GM19035 (cell line): ENCODE results near the gene TMED7.
"Not testable (repeated sequence)": the region's sequence is repeated elsewhere in the genome, so short reads cannot be mapped to it uniquely, and the experiment has no call there.

ENCODE experiments used
- ATAC-seq: cut with Tn5 transposase; IDR thresholded peaks from one replicate; pipeline ENCODE4 v1.9.1; 2021; ENCODE audit not compliant: unreplicated experiment

Gene TMED7

DNA sequence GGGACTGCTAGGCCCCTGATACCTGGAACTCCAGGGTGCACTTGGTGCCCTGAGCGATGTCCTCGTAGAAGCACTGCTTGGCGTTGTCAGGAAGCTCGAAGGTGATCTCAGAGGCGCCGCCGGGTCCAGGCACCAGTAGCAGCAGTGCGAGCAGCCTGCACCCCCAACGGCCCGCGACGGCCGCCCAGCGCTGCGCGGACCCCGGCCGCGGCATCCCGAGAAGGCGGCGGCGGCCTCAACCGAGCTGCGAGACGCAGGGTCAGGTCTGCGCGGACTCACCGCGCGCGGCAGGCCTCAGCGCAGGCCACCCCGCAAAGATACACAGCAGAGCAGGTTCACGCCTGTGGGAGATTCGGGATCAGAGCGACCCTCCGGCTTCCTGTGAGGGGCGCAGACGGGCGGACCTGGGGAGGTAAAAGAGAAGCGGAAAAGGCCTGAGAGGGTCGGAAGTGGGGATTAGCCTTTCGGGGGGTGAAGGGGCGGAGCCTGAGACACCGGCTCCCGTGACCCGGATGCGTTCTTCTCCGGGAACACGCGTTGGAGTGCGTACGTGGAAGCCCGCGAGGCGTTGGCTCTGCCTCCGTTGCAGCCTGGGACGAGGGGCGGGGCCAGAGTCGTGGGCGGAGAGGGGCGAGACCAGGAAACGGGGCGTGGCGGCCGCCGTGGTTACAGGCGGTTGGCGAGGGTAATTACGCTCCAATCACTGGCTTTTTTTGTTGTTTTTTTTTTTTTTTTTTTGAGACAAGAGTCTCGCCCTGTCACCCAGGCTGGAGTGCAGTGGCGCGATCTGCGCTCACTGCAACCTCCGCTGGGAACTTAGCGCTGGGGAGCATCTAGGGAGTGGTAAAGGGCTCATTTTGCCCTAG lies at the start of gene TMED7:
TMED7 (minus strand) TSS at position 458 of the 866 bp plus-strand sequence; CDS start at position 214, 244 bp downstream.
- peak; percentile 89 for ATAC-seq

DNA sequence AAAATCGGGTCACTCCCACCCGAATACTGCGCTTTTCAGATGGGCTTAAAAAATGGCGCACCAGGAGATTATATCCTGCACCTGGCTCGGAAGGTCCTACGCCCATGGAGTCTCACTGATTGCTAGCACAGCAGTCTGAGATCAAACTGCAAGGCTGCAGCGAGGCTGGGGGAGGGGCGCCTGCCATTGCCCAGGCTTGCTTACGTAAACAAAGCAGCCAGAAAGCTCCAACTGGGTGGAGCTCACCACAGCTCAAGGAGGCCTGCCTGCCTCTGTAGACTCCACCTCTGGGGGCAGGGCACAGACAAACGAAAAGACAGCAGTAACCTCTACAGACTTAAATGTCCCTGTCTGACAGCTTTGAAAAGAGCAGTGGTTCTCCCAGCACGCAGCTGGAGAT lies 48.9 kb upstream of the TMED7 start:
- ATAC-seq: not testable (repeated sequence)

DNA sequence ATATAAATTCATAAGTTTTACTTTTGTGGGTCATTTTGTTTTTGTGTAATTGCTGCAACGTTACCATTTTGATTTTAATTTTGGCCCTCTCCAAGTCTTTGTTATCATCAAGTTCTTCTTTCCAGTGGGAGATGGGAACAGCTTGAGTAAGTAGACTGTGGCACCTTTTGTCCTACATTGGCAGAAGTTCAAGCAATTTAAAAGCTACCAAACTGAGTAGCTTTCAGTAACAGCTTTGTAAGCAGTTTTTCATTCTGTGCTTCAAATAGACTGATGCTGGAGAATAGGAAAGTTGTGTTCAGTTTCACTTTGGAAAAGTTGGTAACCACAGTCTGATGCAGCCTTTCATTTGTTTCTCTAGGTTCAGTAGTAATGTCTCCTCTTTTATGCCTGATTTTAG lies 47.8 kb upstream of the TMED7 start:
- ATAC-seq: no peak

DNA sequence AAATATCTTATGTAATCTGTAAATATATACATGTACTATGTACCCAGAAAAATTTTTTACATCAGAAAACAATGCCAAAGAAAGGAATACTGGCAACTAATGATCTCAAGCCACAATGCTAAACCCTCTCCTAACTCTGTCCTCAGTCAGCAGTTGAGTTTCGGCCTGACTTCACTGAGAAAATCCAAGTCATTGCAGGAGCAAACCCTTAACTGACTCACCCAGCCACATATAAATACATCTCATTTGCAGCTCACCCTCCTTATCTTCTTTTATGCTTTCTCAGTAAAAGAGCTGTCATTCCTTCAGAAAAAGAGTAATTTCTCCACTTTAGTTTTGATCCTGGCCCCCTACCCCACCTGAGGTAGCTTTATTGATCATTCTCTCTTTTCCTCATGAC lies 46.1 kb upstream of the TMED7 start:
- no peak for ATAC-seq

DNA sequence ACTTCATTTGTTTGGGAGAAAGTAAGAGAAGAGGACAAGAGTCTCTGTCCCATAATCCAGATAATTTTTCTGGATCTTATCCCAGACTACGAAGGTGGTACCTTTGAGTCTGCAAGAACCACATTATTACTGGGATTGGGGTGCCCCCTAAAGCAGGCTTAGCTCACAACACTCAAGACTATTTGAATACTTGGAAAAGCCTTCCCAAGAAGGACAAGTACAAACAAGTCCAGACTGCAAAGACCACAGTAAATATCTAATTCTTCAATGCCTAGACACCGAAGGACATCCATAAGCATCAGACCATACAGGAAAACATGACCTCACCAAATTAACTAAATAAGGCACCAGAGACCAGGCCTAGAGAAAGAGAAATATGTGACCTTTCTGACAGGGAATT lies 40.2 kb upstream of the TMED7 start:
- ATAC-seq: no peak

DNA sequence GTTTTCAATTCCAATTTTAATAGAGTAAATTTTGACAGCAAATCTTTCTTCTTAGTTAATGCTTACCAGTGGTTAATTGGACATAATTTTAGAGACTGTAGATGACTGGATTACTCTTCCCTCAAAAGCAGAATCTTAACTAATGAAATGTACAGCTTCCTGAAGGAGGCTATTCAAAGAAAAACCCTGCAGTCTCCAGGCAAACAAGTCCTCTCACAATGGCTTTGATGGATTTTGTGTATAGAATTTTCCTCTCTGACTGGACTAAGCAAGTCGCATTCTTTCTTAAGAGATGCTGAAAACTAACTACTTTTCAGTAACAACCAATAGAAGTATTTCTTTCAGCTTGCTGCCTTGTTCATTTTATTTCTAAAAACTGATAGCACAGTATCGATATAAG lies 35.7 kb upstream of the TMED7 start:
- no peak for ATAC-seq

DNA sequence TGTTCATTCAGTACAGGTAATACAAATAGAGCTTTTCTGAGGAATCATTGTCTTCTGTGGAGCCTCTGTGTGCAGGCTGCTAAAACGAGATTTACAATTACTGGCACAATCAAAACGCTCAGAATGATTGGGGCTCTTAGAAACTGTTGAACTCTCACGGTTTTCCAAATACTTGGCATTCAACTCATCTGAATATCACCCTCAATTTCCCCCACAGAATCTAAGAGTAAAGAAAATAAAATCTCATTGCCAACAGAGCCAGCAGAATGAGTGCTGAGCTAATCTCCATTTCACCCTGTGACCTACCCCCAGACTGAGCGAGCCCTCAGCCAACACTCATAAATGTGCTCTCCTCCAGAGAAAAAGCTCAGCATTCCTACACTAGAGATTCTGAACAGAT lies 35.3 kb upstream of the TMED7 start:
- no peak for ATAC-seq

DNA sequence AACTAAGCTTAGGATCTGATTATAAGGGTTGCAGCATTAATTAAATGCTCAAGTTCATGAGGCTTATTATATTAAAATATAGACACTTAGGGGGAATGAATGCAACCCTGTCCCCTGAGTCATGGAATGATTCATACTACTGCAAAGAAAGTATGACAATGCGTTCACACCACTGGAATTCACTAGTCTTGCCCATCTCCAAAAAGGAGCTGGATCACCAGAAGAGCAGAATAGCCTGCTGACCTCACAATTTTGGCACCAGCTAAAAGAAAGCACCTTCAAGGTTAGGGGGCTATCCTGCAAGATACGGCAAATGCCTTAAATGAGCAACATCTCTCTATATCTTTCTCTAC lies 32.0 kb upstream of the TMED7 start:
- ATAC-seq: no peak

DNA sequence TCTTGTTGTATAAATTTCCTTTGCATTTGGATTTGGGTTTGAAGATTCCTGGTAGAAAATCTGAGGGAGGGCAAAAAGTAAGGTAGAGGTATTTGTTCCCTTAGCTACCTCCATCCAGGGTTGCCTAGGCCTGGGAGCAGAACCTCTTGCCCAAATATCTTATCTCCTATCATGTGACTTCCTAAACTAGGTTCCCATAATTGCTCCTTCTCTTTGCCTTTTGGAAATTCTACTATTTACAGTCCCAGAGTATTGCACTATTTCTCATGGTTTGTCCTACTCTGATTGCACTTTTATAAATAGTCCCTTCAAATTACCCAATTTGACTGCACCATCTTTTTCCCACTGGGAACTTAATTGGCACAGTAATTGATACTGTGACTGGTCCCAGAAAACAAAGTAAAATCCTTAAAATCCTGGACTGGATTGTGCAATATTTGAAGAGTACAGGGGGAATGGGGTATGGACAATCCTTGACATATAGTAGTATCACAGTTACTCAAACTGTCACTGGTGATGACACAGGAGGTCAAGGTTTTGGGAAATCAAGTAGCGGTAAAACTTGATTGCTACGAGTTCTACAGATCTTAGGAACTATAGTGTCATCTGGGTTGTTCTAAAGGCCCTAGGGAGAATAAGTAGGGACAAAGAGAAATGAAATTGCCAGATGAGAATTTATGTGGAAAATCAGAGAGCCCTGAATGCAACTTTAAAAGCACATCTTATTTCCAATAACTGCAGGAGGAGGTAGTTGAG lies 31.5 kb upstream of the TMED7 start:
- no peak for ATAC-seq

DNA sequence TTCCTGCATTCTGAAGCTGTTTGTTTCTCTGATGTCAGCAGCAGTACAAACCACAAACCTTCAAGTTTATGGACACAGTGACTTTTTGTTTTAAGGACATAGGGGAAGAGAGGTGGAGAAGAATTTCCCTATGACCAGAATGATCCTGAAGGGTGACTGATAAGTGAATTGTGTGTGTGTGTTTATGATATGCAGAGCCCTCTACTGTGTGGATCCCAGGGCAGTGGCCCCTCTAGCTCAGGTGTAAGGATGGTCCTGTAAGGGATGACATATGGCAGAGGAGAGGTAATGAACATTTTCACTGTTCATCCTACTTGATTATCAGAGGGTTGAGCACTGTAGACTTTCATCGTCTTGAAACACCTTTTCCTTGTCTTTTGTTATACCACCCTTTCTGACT lies 30.6 kb upstream of the TMED7 start:
- ATAC-seq: no peak

DNA sequence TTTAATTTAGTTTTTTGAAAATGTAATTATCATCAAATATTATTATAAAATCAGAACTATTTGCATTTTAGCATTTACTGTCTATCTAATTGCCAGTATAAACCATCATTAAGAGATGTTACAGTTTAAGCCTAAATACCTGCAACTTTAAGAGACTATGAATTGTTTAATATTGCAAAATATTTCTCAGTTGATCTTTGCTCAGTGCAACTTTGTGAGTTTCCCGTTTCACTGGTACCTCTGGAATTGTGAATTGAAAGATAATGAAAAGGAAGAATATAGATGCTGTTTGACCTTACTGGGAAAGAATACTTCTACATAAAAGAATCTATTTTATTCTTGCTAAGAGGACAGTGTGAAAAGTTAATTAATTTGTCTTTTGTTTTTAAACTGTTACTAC lies 30.2 kb upstream of the TMED7 start:
- ATAC-seq: no peak

DNA sequence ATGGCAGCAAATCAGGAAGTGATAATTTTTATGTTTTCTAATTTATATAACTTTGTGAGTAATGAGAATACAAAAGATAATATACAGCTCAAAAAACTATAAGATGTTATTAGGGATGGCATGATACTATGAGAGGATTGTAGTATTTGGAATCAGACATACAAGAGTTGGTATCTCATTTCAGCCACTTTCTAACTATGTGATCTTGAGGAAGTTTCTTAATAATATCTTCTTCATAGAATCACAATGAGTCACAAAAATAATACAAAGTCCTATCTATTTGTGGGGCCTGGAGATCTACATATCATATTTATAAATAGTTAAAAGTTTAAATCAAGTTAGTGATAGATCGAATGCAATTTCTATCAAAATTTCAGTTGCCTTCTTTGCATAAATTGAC lies 23.7 kb upstream of the TMED7 start:
- no peak for ATAC-seq

DNA sequence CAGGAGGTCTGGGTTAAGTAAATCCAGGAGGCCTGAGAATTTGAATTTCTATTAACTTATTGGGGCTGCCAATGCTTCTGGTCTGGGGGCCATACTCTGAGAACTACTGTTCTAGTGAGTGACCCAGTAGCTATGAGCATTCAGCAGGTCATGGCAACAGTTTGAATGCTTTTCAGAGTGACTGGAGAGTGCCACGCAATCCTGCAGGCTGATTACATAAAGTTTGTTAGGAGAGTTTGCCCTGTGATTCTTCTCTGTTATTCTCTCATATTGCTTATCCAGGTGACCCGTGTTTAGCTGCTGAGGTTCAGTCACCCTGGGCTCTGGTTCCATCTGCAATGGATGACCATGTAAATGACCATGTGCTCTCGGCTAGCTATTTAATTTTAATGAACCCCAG lies 22.2 kb upstream of the TMED7 start:
- ATAC-seq: no peak

DNA sequence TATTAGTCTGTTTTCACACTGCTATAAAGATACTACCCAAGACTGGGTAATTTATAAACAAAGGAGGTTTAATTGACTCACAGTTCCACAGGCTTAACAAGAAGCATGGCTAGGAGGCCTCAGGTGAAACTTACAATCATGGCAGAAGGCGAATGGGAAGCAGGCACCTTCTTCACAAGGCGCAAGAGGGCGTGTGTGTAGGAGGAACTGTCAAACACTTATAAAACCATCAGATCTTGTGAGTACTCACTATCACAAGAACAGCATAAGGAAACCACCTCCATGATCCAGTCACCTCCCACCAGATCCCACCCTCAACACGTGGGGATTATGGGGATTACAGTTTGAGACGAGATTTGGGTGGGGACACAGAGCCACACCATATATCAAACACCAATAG lies 19.6 kb upstream of the TMED7 start:
- not testable (repeated sequence) for ATAC-seq

DNA sequence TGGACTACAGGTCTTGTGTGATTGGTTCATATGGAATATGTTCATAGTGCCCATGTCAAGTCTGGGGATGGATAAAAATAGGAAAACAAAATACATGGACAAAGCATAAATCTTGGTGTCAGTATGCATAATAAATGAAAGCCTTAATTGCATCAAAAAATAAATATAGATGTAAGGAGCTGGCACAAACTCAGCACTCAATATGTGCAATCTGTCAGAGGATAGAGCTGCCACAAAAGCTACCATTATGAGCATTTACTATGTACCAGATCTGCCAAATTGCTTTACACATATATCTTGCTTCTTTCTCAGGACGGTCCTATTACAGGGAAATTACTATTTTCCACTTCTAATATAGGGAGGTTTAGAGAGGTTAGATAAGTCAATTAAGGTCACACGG lies 18.2 kb upstream of the TMED7 start:
- no peak for ATAC-seq

DNA sequence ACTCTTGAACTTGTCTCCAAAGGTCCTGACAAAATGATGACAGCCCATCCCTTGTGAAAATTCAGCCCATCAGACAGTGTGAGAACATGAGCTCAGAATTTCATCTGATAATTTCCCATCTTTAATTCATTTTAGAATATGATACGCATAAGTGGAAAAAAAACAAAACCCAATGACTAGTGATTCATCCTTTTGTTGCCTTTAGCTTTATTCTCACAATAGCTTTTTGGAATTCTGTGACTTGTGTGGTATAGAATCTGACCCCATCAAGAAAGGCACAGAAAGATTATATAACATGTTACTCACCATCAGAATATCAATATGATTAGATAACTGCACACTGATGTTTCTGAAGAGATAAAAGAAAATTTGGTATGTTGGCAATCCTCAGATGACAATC lies 16.1 kb upstream of the TMED7 start:
- no peak for ATAC-seq

DNA sequence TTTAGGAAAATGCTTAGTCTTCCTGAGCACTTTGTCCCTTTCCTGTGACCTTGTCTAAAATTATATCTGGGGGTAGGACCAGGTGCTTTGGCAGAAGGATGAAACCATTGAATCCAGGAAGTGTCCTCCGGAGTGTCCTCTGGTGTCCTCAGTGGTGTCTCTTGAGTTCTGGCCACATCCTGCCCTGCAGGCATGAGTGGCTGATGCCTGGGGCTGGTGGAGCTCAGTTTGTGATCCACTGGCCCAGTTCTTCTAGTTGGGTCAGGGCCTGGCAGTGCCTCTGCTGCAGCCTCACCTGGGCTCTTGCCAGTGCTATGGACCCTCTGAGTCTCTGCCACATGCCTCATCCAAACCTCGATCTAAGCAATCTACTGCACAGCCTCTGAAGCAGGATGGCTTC lies 14.4 kb upstream of the TMED7 start:
- no peak for ATAC-seq

DNA sequence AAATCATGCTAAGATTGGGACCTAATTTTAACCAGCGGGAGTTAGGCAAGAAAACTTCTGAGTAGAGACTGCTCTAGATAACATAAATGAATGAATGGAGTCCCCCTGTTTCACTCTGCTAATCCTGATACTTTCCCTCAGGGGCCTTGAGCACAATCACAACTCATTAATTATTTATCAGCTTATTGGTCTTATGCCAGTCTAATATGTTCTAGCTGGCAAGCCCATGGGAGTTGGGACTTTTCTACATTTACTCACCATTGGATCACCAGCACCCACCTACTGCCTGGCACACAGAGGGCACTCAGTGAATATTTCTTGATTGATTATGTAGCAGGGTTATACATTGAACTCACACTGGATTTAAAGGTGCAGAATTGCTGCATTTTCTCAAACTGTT lies 13.5 kb upstream of the TMED7 start:
- no peak for ATAC-seq

DNA sequence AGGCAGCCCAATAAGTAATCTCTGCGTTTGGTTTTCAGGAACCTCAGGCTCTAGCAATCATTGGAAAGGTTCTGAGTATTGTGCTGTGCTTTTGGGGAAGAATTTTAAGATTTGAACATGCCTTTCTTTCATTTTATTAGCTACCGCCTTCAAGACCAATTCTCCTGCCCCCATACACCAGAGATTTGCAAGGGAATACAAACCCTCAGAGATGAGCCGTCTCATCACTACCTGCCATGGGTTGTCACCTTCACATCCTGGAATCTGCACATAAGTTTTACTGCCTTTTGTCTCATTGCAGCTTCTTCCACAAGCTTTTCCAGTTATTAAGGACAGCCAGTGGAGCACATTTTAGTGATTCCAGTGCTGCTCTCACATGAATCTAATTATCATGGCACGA lies 11.7 kb upstream of the TMED7 start:
- no peak for ATAC-seq

DNA sequence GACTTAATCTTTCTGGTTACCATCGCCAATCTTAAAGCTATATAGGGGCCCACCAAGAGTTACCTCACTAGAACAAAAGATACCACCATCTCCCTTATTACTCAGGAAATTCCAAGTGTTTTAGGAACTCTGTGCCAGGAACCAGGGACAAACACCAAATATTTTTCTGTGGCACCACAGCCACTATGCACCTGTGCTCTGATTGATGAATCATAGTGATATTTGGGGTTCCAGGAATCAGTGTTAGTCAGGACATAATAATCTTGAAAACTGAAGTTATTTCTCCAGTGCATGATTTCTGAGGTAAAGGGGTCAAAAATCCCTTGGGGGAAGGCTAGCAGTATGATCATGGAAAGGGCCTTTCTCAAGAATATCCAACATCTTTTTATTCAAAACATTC lies 10.2 kb upstream of the TMED7 start:
- no peak for ATAC-seq

DNA sequence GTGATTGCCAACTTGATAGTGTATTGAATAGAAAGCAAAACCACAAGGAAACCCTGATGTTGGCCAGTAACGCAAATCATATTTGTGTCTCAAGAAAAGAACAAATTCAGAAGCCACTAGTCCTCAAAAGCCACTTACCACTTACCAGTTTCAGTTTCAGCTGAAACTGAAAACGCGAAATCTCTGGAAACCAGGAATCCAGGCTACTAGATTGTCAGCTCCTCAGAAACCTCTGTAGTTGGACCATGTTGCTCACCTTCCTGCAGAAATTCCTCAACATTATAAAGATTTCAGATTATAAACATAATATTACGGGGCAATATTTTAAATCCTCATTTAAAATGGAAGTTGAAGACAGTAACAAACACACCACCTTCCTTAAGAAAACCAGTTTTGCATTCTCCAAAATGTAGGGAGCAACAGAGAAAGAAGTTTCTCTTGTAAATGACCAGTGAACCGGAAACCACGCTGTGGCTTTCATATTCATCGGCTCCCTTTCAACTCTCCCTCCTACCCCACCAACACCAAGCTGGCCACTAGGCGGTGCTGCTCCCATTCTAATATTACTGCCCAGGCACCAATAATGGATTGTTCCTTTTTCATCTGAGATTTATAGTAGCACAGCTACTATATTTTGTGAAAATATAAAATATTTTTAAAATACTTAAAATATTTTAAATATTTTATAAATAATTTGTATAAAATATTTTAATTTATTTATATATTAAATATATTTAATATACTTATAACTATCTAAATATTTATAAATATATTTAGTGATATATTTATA lies 8.7 kb upstream of the TMED7 start:
- peak; percentile 69 for ATAC-seq

DNA sequence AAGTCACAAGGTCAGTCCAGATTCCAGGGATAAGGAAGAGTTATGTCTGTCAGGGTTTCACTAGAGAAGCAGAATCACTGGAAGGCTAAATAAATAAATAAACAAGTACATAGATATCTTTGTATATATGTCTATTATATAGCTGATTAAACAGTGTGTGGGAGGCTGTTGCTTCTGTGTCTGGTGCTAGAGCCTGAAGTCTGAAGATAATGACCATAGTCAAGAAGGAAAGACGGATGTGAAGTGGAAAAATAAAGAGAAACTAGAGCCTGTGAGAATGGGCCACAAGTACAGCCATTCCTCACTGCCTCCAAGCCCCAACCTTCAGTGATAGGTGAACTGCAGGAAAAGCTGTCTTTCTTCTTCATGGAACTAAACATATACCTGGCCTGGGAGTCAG lies 4.1 kb upstream of the TMED7 start:
- ATAC-seq: no peak
